Calu3 (cell line): ENCODE results near the gene TTBK1. TPM values are rescaled to one million over a fixed set of nuclear protein-coding genes. Genes with fewer than 3 reads are reported as not detected.

Source experiments
- BruUV-seq: library from RNA; stranded (reverse); fragments of 400-500 nt; replicated peaks from 2 replicates; lab custom pipeline; 2021; lab: Mats Ljungman, UMichigan
- CTCF ChIA-PET: fragments of 300-600 bp; sonication (Branson Sonifier 250); formaldehyde crosslinking; loops from one replicate; lab custom pipeline; 2022; ENCODE audit warnings: antibody characterized with exemption; lab: Charles Lee
- DNase-seq: peaks from one replicate; pipeline ENCODE4 v3.0.0; 2022
- H3K27ac Mint-ChIP-seq: one replicate; pipeline ENCODE4 v1.8.0; 2022; ENCODE audit warnings: mixed read lengths; ENCODE audit not compliant: unreplicated experiment
- H3K27me3 Mint-ChIP-seq: one replicate; pipeline ENCODE4 v1.8.0; 2022; ENCODE audit warnings: mixed read lengths; ENCODE audit not compliant: unreplicated experiment
- H3K36me3 Mint-ChIP-seq: one replicate; pipeline ENCODE4 v1.8.0; 2022; ENCODE audit warnings: mild to moderate bottlenecking, moderate library complexity, mixed read lengths; ENCODE audit not compliant: insufficient read depth, unreplicated experiment
- H3K4me1 Mint-ChIP-seq: one replicate; pipeline ENCODE4 v1.8.0; 2022; ENCODE audit warnings: mild to moderate bottlenecking, low read depth, mixed read lengths; ENCODE audit not compliant: unreplicated experiment
- H3K4me3 Mint-ChIP-seq: one replicate; pipeline ENCODE4 v1.8.0; 2022; ENCODE audit warnings: mild to moderate bottlenecking, low read depth, moderate library complexity, mixed read lengths; ENCODE audit not compliant: unreplicated experiment
- H3K9me3 Mint-ChIP-seq: one replicate; pipeline ENCODE4 v1.8.0; 2022; ENCODE audit warnings: low read depth, mixed read lengths; ENCODE audit not compliant: unreplicated experiment
- intact Hi-C: fragments of 100-400 bp; cut with micrococcal nuclease; formaldehyde crosslinking; loops from one replicate; pipeline ENCODE4 v1.10.0; 2022; ENCODE audit not compliant: unreplicated experiment
- total RNA-seq: library from RNA; stranded (reverse); gene quantifications from 2 replicates; pipeline ENCODE4 v1.2.3, GENCODE V29; 2022
- TF ChIP-seq, protein P1 (sequence below): fragments of 200-600 bp; IDR thresholded peaks from one replicate; pipeline ENCODE4 v1.8.0; 2022; ENCODE audit warnings: antibody characterized with exemption; ENCODE audit not compliant: unreplicated experiment

TTBK1 gene
- total RNA-seq, 1 experiment from 2014 or later = 0.17 TPM

DNA sequence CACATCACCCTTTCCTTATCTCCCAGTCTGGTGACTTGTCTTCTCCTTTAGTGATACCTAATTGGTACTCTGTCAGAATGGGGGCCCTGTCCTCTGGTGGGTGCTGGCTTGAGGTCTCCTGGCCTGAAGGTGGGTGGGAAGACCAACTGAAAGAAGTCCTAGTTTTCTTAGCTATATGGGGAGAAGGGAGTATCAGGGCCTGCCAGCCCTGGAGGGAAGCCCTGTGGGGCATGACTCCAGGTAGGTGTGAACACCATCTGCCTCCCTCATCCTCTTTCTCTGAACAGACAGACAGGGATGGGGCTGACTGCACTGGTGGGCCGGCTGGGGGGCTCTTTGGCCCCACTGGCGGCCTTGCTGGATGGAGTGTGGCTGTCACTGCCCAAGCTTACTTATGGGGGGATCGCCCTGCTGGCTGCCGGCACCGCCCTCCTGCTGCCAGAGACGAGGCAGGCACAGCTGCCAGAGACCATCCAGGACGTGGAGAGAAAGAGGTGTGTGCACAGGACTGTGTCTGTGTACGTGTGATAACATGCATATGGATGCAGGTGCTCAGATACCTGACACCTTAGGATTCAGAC, 60.6 kb downstream of the TTBK1 start:
- Mint-ChIP-seq H3K4me1 (no peaks in the 10 kb centered on the region), H3K27me3 (peaks cover 37% of the 10 kb centered on the region), H3K36me3 (peaks cover 8% of the 10 kb centered on the region), H3K9me3 (no peaks in the 10 kb centered on the region), H3K4me3 (no peak overlapping the region), H3K27ac (no peak overlapping the region)
- no peak for DNase-seq
- TF ChIP-seq, protein P1, sequence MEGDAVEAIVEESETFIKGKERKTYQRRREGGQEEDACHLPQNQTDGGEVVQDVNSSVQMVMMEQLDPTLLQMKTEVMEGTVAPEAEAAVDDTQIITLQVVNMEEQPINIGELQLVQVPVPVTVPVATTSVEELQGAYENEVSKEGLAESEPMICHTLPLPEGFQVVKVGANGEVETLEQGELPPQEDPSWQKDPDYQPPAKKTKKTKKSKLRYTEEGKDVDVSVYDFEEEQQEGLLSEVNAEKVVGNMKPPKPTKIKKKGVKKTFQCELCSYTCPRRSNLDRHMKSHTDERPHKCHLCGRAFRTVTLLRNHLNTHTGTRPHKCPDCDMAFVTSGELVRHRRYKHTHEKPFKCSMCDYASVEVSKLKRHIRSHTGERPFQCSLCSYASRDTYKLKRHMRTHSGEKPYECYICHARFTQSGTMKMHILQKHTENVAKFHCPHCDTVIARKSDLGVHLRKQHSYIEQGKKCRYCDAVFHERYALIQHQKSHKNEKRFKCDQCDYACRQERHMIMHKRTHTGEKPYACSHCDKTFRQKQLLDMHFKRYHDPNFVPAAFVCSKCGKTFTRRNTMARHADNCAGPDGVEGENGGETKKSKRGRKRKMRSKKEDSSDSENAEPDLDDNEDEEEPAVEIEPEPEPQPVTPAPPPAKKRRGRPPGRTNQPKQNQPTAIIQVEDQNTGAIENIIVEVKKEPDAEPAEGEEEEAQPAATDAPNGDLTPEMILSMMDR = no peak
- BruUV-seq = no TSS peak
- CTCF ChIA-PET = no interaction called here
- intact Hi-C loops = no loop called here

DNA sequence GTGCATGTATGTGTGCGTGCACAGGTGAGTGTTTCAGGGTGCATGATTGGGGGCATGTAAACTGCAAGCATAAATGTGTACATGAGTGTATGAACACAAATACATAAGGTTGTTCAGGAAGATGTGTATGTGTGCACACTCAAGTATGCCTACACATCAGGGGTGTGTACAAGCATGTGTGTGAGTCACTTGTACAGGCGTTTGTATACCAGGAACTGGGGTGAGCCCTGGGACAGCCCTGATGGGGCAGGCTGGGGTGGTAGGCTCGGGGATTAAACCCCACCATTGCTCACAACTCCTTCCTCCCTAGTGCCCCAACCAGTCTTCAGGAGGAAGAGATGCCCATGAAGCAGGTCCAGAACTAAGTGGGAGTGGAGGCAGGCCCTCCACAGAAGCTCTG, 61.1 kb downstream of the TTBK1 start:
- no peak overlapping the region for H3K27ac Mint-ChIP-seq
- no TSS peak for BruUV-seq
- CTCF ChIA-PET = no interaction called here

DNA sequence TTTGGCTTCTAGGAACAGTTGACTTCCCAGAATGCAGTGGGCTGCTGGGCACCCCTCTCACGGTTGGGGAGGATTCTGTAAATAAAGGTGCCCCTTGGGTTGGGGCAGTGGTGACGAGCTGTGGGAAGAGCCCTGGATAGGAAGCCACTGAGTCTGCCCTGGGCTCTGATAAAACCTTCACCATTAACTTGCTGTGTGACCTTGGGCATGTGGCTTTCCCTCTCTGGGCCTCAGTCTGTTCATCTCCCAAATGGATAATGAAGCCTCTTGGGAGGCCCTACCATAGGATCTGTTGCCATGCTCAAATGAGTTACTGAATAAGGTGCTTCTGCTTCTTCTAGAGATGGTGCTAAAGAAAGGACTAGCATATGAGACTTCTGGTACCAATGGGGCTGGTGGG, 61.6 kb downstream of the TTBK1 start:
- CTCF ChIA-PET = no interaction called here
- peaks cover 9% of the 10 kb centered on the region for H3K36me3 Mint-ChIP-seq

More for the DNA sequence above, 61.1 kb downstream of the TTBK1 start:
- peaks cover 32% of the 10 kb centered on the region for H3K27me3 Mint-ChIP-seq
- no peak overlapping the region for H3K4me3 Mint-ChIP-seq
- peaks cover 9% of the 10 kb centered on the region for H3K36me3 Mint-ChIP-seq
- H3K4me1 Mint-ChIP-seq = no peaks in the 10 kb centered on the region
- DNase-seq = no peak
- intact Hi-C loops = no loop called here
- TF ChIP-seq, protein P1 = no peak
- H3K9me3 Mint-ChIP-seq = no peaks in the 10 kb centered on the region

DNA sequence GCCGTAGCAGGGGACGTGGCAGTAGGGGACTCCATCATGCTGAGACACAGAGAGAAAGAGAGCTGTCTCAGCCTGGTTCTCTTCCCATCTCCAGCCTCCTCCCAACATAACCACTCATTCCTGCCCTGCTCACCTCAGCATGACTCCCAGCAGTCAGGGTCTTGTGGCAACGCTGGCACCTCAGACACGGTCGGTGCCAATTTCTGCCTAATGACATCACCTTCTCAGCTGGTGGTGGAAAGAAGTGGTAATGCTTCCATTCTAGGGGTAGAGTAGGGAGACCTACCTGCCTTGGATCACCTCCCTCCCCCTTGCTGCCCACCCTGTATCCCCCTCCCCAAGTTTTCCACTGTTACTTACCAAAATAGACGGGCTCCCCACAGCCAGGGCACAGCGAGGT, 62.8 kb downstream of the TTBK1 start:
- TF ChIP-seq, protein P1 = no peak
- BruUV-seq = no TSS peak
- Mint-ChIP-seq H3K9me3 (no peaks in the 10 kb centered on the region), H3K27me3 (peaks cover 15% of the 10 kb centered on the region), H3K4me3 (no peak overlapping the region), H3K4me1 (peaks cover 9% of the 10 kb centered on the region), H3K36me3 (peaks cover 9% of the 10 kb centered on the region), H3K27ac (no peak overlapping the region)
- intact Hi-C loops = no loop called here
- CTCF ChIA-PET = interaction anchor here (0.6 kb wide), 1 partner anchor 13 kb away, joined by 4 read pairs; no protein-coding TSS in a partner anchor
- no peak for DNase-seq

More for the DNA sequence above, 61.6 kb downstream of the TTBK1 start:
- intact Hi-C loops = no loop called here
- Mint-ChIP-seq H3K27ac (no peak overlapping the region), H3K4me3 (no peak overlapping the region), H3K27me3 (peaks cover 27% of the 10 kb centered on the region), H3K4me1 (no peaks in the 10 kb centered on the region), H3K9me3 (no peaks in the 10 kb centered on the region)
- TF ChIP-seq, protein P1 = no peak
- no TSS peak for BruUV-seq
- no peak for DNase-seq
